Measurements from ENCODE around the gene DENND4B. TPM values are rescaled to one million over a fixed set of nuclear protein-coding genes. Genes with fewer than 3 reads are reported as not detected.
"Not testable (repeated sequence)": the region's sequence is repeated elsewhere in the genome, so short reads cannot be mapped to it uniquely, and the experiment has no call there.

The DENND4B gene
- total RNA-seq, 1 experiment from 2014 or later = 41.3 TPM

DNA sequence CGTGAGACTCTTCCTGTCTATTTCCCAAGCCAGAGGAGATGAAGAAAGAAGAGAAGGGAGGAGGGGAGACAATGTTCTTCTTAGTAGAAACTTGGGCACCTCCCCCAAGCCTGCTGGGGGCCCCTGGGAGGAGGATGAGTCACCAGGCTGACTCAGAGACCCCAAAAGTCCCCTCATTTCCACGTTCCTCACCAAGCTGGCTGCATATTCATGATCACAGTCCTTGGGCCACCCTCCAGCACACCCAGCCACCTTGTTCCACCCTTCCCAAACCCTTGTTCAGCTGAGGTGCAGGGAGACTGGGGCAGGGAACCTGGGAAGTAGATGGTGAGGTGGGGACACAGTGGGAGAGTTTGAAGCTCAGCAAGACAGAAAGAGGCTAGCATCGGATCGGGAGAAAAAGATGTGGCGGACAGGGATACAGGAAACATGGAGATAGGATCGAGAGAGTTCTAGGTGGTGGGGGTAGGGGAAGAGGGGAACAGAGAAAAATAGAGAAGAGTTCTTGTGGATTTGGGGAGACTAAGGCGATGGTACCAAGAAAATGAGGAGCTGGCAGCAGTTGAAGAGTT lies 38.9 kb upstream of the DENND4B start:
- H3K4me1 ChIP-seq (replicated peaks; ENCODE audit: insufficient read depth) = peaks cover 15% of the 10 kb centered on the region
- H3K9me3 ChIP-seq (ENCODE audit: insufficient read depth, low read depth) = no peaks in the 10 kb centered on the region
- intact Hi-C loops (cut with micrococcal nuclease; ENCODE audit: unreplicated experiment) = loop anchor here (5.0 kb wide), 4 partner anchors 208 to 473 kb away; partner anchors contain the start of genes ILF2, S100A2 and SLC27A3
- H2AFZ ChIP-seq = peak overlapping the region; percentile 93
- BruUV-seq (replicated peaks) = TSS peak; percentile 12
- CTCF ChIA-PET = no interaction called here
- no peaks in the 10 kb centered on the region for H3K9me2 ChIP-seq (ENCODE audit: insufficient read depth)
- H3F3A ChIP-seq (ENCODE audit: insufficient read depth, low read depth) = peaks cover 12% of the 10 kb centered on the region; the same call in 1 of the 2 replicates
- POLR2A ChIA-PET (ENCODE audit: unreplicated experiment) = interaction anchor here (0.5 kb wide), 2 partner anchors 18 to 301 kb away, joined by 4 to 5 read pairs; no protein-coding TSS in a partner anchor
- peak in 1 of 2 experiments; percentile 8 for DNase-seq
- H3K36me3 ChIP-seq (ENCODE audit: low read depth) = no peaks in the 10 kb centered on the region
- no peaks in the 10 kb centered on the region for H4K20me1 ChIP-seq (ENCODE audit: insufficient read depth)
- no peak overlapping the region for H3K27ac ChIP-seq
- 0 out of 2 replicates have a peak, but pooled peaks cover 3% of the 10 kb centered on the region for H3K79me2 ChIP-seq (ENCODE audit: low read depth)
- H3K27me3 ChIP-seq (ENCODE audit: insufficient read depth, low read depth) = no peaks in the 10 kb centered on the region
- H3K4me3 ChIP-seq = peak overlapping the region; percentile 72
- H3K4me2 ChIP-seq = peak overlapping the region; percentile 96
- no peak for TF ChIP-seq EZH2 (IDR thresholded peaks at IDR 0.05; ENCODE audit: low read depth)
- TF ChIP-seq, protein P1, sequence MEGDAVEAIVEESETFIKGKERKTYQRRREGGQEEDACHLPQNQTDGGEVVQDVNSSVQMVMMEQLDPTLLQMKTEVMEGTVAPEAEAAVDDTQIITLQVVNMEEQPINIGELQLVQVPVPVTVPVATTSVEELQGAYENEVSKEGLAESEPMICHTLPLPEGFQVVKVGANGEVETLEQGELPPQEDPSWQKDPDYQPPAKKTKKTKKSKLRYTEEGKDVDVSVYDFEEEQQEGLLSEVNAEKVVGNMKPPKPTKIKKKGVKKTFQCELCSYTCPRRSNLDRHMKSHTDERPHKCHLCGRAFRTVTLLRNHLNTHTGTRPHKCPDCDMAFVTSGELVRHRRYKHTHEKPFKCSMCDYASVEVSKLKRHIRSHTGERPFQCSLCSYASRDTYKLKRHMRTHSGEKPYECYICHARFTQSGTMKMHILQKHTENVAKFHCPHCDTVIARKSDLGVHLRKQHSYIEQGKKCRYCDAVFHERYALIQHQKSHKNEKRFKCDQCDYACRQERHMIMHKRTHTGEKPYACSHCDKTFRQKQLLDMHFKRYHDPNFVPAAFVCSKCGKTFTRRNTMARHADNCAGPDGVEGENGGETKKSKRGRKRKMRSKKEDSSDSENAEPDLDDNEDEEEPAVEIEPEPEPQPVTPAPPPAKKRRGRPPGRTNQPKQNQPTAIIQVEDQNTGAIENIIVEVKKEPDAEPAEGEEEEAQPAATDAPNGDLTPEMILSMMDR (conservative IDR thresholded peaks at IDR 0.05) = no peak

DNA sequence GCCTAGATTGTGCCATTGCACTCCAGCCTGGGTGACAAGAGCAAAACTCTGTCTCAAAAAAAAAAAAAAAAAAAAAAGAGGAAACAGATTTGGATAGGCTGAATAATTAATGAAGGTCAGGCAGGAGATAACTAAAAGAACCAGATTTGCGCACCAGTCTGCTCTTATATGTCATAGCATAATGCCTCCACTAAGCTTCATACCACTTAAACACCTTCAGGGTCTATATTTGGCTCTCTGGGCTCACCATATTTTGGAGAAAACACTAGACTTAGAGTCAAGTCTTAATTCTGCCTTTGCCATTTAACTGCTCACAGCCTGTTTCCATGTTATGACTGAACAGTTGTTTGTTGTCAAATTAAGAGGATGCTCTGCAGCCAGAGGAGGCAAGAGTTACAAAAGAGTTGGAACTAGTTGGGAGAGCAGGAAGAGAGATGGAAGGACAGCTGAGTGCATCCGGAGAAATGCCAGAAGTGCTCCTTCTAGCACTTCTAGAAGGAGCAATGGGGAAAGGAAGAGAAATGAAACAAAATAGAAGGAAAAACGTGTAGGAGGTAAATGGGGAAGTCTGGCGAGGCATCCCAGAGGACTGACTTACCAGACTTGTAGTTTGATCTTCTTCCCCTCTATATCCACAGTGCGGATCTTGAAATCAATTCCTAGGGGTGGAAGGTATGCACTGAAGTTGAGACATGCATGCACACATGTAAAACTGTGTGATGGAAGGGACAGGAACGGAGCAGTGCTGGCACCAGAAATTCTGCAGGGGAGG lies 37.8 kb upstream of the DENND4B start:
- Histone ChIP-seq H3K27me3 (ENCODE audit: insufficient read depth, low read depth) (no peaks in the 10 kb centered on the region), H3K4me2 (peak overlapping the region; percentile 96; the same call in 1 of the 2 replicates), H3K36me3 (ENCODE audit: low read depth) (no peaks in the 10 kb centered on the region), H3K4me1 (replicated peaks; ENCODE audit: insufficient read depth) (peaks cover 11% of the 10 kb centered on the region), H2AFZ (no peak overlapping the region), H4K20me1 (ENCODE audit: insufficient read depth) (no peaks in the 10 kb centered on the region), H3K9me3 (ENCODE audit: insufficient read depth, low read depth) (no peaks in the 10 kb centered on the region), H3K9me2 (ENCODE audit: insufficient read depth) (no peaks in the 10 kb centered on the region), H3K79me2 (ENCODE audit: low read depth) (0 out of 2 replicates have a peak, but pooled peaks cover 3% of the 10 kb centered on the region), H3K27ac (no peak overlapping the region), H3K4me3 (no peak overlapping the region; the same call in 1 of the 2 replicates), H3F3A (ENCODE audit: insufficient read depth, low read depth) (peaks cover 9% of the 10 kb centered on the region; the same call in 1 of the 2 replicates)
- CTCF ChIA-PET = interaction anchor here (0.5 kb wide), 1 partner anchor 1503 kb away, joined by 3 read pairs; no protein-coding TSS in a partner anchor
- no TSS peak for BruUV-seq (replicated peaks)
- TF ChIP-seq EZH2 (IDR thresholded peaks at IDR 0.05; ENCODE audit: low read depth) = no peak
- TF ChIP-seq, protein P1 (conservative IDR thresholded peaks at IDR 0.05) = no peak
- DNase-seq = no peak
- POLR2A ChIA-PET (ENCODE audit: unreplicated experiment) = no interaction called here
- intact Hi-C loops (cut with micrococcal nuclease; ENCODE audit: unreplicated experiment) = no loop called here

DNA sequence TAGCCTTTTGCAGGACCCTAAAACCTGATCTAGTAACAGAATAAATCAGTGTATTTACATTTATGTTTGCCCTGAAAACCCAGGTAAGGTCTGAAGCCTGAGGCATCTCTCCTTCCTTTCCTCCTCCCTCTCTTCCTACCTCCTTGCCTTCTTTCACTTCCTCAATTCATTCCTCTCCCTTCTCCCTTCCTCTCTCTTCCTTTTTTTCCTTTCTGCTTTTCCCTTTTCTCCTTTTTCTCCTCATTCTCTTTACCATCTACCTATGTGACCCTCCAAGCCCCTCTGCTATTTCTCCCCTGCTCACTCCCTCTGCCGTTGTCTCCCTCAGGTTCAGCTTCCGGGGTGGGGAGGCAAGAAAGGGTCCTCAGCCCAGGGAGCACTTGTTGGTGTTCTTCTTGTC lies 35.2 kb upstream of the DENND4B start:
- H3K9me2 ChIP-seq (ENCODE audit: insufficient read depth); H3K36me3 ChIP-seq (ENCODE audit: low read depth); H3K4me2 ChIP-seq; H3K79me2 ChIP-seq (ENCODE audit: low read depth); H4K20me1 ChIP-seq (ENCODE audit: insufficient read depth); CTCF ChIA-PET; H2AFZ ChIP-seq; H3K27me3 ChIP-seq (ENCODE audit: insufficient read depth, low read depth); H3K27ac ChIP-seq; H3K4me3 ChIP-seq; intact Hi-C loops (cut with micrococcal nuclease; ENCODE audit: unreplicated experiment); H3K9me3 ChIP-seq (ENCODE audit: insufficient read depth, low read depth); DNase-seq: not testable (repeated sequence)
- BruUV-seq (replicated peaks) = TSS peak; percentile 74
- peaks cover 20% of the 10 kb centered on the region; the same call in 1 of the 2 replicates for H3F3A ChIP-seq (ENCODE audit: insufficient read depth, low read depth)
- peaks cover 17% of the 10 kb centered on the region for H3K4me1 ChIP-seq (replicated peaks; ENCODE audit: insufficient read depth)
- POLR2A ChIA-PET (ENCODE audit: unreplicated experiment) = interaction anchor here (1.0 kb wide), 1 partner anchor 15 kb away, joined by 8 read pairs; no protein-coding TSS in a partner anchor

GRCh38 chr1:153979091-153979490 lies 32.6 kb upstream of the DENND4B start:
- H3K9me3 ChIP-seq (ENCODE audit: insufficient read depth, low read depth); H3K27me3 ChIP-seq (ENCODE audit: insufficient read depth, low read depth); CTCF ChIA-PET; H3K4me3 ChIP-seq; H3K27ac ChIP-seq; BruUV-seq (replicated peaks); H3K9me2 ChIP-seq (ENCODE audit: insufficient read depth); H2AFZ ChIP-seq; DNase-seq; H3K4me2 ChIP-seq; intact Hi-C loops (cut with micrococcal nuclease; ENCODE audit: unreplicated experiment); H4K20me1 ChIP-seq (ENCODE audit: insufficient read depth): not testable (repeated sequence)
- Histone ChIP-seq H3K36me3 (ENCODE audit: low read depth) (0 out of 2 replicates have a peak, but pooled peaks cover 16% of the 10 kb centered on the region), H3F3A (ENCODE audit: insufficient read depth, low read depth) (peaks cover 27% of the 10 kb centered on the region), H3K4me1 (replicated peaks; ENCODE audit: insufficient read depth) (peaks cover 15% of the 10 kb centered on the region; the same call in 1 of the 2 replicates), H3K79me2 (ENCODE audit: low read depth) (peaks cover 24% of the 10 kb centered on the region)
- POLR2A ChIA-PET (ENCODE audit: unreplicated experiment) = interaction anchor here (0.6 kb wide), 1 partner anchor 164 kb away, joined by 5 read pairs; no protein-coding TSS in a partner anchor
